Thoracic aorta (tissue), 2 donors: ENCODE measurements around the gene LAMC3. TPM values are rescaled to one million over a fixed set of nuclear protein-coding genes. Genes with fewer than 3 reads are reported as not detected.
"Not testable (repeated sequence)": the region's sequence is repeated elsewhere in the genome, so short reads cannot be mapped to it uniquely, and the experiment has no call there.

Source experiments
- ATAC-seq: fragments of 150-250 bp; one replicate; pipeline ENCODE4 v1.8.0; 2017; ENCODE audit warnings: low read depth; ENCODE audit not compliant: insufficient number of reproducible peaks, low FRiP score
- DNase-seq: peaks from one replicate; pipeline ENCODE4 v3.0.0-alpha.2; 2020; ENCODE audit warnings: low spot score
- H3K27ac ChIP-seq, 2 donors: fragments of 200-600 bp; sonication (generic); 1 replicate in 1 of 2; 2 replicates in 1 of 2; pipeline ENCODE4 v1.5.1; 2016; ENCODE audit warnings: mild to moderate bottlenecking in 2 of 2, moderate library complexity in 2 of 2
- H3K27me3 ChIP-seq: fragments of 200-600 bp; sonication (generic); replicated peaks from 2 replicates; pipeline ENCODE4 v1.6.0; 2016; ENCODE audit warnings: mild to moderate bottlenecking; ENCODE audit not compliant: insufficient read depth
- H3K36me3 ChIP-seq: fragments of 200-600 bp; sonication (generic); one replicate; pipeline ENCODE4 v1.5.1; 2016
- H3K4me1 ChIP-seq, 2 donors: fragments of 200-600 bp; sonication (generic); 1 replicate in 1 of 2; 2 replicates in 1 of 2; pipeline versions ENCODE4 v1.5.1 to v1.6.0; 2016; ENCODE audit warnings: low read depth in 2 of 2, mild to moderate bottlenecking in 1 of 2; ENCODE audit not compliant: control insufficient read depth in 1 of 2
- H3K4me3 ChIP-seq: fragments of 200-600 bp; sonication (generic); 2 replicates; pipeline ENCODE4 v1.5.1; 2016; ENCODE audit warnings: mild to moderate bottlenecking
- H3K9me3 ChIP-seq: fragments of 200-600 bp; sonication (generic); 2 replicates; pipeline ENCODE4 v1.5.1; 2016
- total RNA-seq, 2 donors: library from RNA; depleted of rRNA; stranded (reverse); fragments of >200 nt; gene quantifications; one replicate each; pipeline versions ENCODE4 v1.1.0 to v1.2.3, GENCODE V29; 2016
- TF ChIP-seq, protein P1 (sequence below): fragments of 200-600 bp; sonication (generic); IDR thresholded peaks from one replicate; pipeline ENCODE4 v1.5.1; 2019; ENCODE audit warnings: antibody characterized with exemption

Gene LAMC3
- total RNA-seq, 2 donors from 2014 or later: 0.54 to 2.8 TPM

DNA sequence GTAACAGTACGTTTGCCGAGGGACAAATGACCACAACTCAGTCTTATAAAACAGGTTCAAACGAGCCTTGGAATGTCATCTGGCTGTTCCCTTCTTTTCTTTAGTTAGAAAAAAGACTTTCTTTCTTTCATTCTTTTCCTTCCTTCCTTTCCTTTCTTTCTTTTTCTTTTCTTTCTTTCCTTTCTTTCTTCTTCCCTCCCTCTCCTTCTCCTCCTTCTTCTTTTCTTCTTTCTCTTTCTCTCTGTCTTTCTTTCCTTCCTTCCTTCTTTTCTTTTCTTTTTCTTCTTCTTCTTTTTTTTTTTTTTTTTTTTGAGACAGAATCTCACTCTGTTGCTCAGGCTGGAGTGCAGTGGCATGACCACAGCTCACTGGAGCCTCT, 9.7 kb upstream of the LAMC3 start:
- Histone ChIP-seq H3K4me3 (no peak overlapping the region), H3K36me3 (no peaks in the 10 kb centered on the region), H3K4me1 (no peaks in the 10 kb centered on the region), H3K27ac (no peak overlapping the region), H3K27me3 (no peaks in the 10 kb centered on the region), H3K9me3 (no peaks in the 10 kb centered on the region)
- ATAC-seq (no peak), DNase-seq (no peak)
- TF ChIP-seq, protein P1, sequence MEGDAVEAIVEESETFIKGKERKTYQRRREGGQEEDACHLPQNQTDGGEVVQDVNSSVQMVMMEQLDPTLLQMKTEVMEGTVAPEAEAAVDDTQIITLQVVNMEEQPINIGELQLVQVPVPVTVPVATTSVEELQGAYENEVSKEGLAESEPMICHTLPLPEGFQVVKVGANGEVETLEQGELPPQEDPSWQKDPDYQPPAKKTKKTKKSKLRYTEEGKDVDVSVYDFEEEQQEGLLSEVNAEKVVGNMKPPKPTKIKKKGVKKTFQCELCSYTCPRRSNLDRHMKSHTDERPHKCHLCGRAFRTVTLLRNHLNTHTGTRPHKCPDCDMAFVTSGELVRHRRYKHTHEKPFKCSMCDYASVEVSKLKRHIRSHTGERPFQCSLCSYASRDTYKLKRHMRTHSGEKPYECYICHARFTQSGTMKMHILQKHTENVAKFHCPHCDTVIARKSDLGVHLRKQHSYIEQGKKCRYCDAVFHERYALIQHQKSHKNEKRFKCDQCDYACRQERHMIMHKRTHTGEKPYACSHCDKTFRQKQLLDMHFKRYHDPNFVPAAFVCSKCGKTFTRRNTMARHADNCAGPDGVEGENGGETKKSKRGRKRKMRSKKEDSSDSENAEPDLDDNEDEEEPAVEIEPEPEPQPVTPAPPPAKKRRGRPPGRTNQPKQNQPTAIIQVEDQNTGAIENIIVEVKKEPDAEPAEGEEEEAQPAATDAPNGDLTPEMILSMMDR: no peak

DNA sequence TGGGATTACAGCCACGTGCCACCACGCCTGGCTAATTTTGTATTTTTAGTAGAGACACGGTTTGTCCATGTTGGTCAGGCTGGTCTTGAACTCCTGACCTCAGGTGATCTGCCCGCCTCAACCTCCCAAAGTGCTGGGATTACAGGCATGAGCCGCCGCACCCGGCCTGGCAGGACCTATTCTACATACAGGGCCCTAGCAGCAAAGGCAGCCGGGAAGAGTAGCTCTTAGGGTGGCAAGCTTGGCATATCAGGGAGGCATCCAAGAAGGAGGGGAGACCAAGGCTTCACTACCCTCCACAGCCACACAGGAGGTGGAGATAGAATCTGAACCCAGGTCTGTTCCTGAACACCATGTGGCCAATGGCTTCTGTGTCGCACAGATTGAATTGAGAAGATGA, 8.4 kb upstream of the LAMC3 start:
- not testable (repeated sequence) for H3K27ac ChIP-seq, DNase-seq, H3K4me1 ChIP-seq, H3K27me3 ChIP-seq, H3K9me3 ChIP-seq, H3K36me3 ChIP-seq, ATAC-seq, H3K4me3 ChIP-seq

DNA sequence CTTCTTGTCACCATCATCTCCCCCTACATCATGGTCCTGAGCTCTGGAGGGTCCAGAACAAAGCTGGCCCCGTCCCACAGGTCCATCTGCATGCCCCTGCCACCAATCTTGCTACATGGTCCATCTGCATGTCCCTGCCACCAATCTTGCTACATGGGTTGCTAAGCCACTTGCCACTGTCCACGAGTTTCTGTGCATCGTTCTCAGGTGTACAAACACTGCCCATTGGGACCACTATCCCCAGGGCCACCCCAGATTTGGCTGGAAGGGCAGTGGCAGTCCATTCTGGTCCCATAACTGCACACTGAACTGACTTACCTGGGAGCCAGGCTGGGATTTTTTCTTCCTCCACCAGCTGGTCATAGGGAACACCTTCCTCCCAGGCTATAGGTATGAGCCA, 8.0 kb upstream of the LAMC3 start:
- TF ChIP-seq, protein P1: no peak
- ATAC-seq (no peak), DNase-seq (no peak)
- no peaks in the 10 kb centered on the region for H3K4me1 ChIP-seq
- no peak overlapping the region for H3K27ac ChIP-seq
- no peaks in the 10 kb centered on the region for H3K27me3 ChIP-seq
- no peak overlapping the region for H3K4me3 ChIP-seq
- no peaks in the 10 kb centered on the region for H3K36me3 ChIP-seq
- no peaks in the 10 kb centered on the region for H3K9me3 ChIP-seq

DNA sequence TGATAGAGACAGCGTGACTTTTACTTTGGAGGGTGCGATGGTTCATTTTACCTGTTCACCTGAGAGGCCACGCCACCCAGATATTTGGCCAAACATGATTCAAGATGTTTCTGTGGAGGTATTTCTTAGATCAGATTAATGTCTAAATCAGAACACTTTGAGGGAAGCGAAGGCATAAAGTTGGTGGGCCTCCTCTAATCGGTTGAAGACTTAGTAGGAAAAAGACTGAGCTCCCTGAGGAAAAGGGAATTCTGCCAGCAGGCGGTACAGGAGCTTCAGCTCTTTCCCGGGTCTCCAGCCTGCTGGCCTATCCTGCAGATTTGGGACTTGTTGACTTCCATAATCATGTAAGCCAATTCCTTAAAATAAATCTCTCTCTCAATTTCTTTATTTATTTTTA, 7.0 kb upstream of the LAMC3 start:
- Histone ChIP-seq H3K9me3 (no peaks in the 10 kb centered on the region), H3K27me3 (no peaks in the 10 kb centered on the region), H3K27ac (no peak overlapping the region), H3K36me3 (no peaks in the 10 kb centered on the region), H3K4me3 (no peak overlapping the region), H3K4me1 (no peaks in the 10 kb centered on the region)
- no peak for DNase-seq
- TF ChIP-seq, protein P1: no peak
- no peak for ATAC-seq

DNA sequence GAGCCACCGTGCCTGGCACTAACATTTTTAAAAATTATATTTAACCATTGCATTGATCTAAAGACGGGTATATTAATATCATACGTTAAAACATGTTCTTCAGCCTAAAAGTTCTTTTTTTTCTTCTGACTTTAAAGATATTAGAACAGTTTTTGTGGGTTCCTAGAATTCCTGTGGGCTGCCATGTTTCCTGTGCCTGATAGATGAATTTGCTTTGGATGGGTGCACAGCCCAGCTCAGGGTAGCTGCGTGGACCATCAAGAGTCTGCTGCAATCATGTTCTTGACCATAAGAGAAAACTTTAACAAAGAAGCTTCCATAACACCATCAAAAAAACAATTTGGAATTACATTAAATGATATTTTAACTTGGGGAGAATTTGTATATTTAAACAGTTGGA, 2.4 kb upstream of the LAMC3 start:
- H3K36me3 ChIP-seq: no peaks in the 10 kb centered on the region
- TF ChIP-seq, protein P1: no peak
- H3K4me1 ChIP-seq: peaks cover 0 to 9% of the 10 kb centered on the region in 2 donors
- no peak overlapping the region for H3K4me3 ChIP-seq
- ATAC-seq (no peak), DNase-seq (no peak)
- no peaks in the 10 kb centered on the region for H3K9me3 ChIP-seq
- H3K27me3 ChIP-seq: no peaks in the 10 kb centered on the region
- no peak overlapping the region for H3K27ac ChIP-seq

DNA sequence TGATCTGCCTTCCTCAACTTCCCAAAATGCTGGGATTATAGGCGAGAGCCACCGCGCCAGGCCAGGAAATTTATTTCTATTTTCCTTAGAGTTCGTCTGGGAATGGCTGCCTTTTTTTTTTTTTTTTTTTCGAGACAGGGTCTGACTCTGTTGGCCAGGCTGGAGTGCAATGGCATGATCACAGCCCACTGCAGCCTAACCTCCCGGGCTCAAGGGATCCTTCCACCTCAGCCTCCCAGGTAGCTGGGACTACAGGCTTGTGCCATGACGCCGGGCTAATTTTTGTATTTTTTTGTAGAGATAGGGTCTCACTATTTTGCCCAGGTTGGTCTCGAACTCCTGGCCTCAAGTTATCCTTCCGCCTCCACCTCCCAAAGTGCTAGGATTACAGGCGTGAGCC, 888 bp upstream of the LAMC3 start:
- ATAC-seq (no peak), DNase-seq (no peak)
- H3K27ac ChIP-seq: no peak overlapping the region
- no peaks in the 10 kb centered on the region for H3K9me3 ChIP-seq
- H3K27me3 ChIP-seq: no peaks in the 10 kb centered on the region
- H3K4me1 ChIP-seq: peaks cover 0 to 9% of the 10 kb centered on the region in 2 donors
- no peaks in the 10 kb centered on the region for H3K36me3 ChIP-seq
- TF ChIP-seq, protein P1: no peak
- no peak overlapping the region for H3K4me3 ChIP-seq
